Astrocyte of the hippocampus (primary cell): ENCODE results near the gene ESF1.
"Not testable (repeated sequence)": the region's sequence is repeated elsewhere in the genome, so short reads cannot be mapped to it uniquely, and the experiment has no call there.

Source experiments
- DNase-seq: peaks from one replicate; pipeline ENCODE4 v3.0.0; 2011; ENCODE audit warnings: low read depth, low spot score

Gene ESF1

GRCh38 chr20:13788167-13788834, 3.6 kb upstream of the ESF1 start:
- peak; percentile 73 for DNase-seq

- DNase-seq = no peak
Observed at GRCh38 chr20:13786143-13786828, 1.6 kb upstream of the ESF1 start.

GRCh38 chr20:13784271-13784892, 337 bp downstream of the ESF1 start:
- DNase-seq = no peak

- no peak for DNase-seq
Observed at GRCh38 chr20:13783528-13783927, 1.2 kb downstream of the ESF1 start.

GRCh38 chr20:13778827-13779226, 5.9 kb downstream of the ESF1 start:
- no peak for DNase-seq

- peak; percentile 42 for DNase-seq
Observed at GRCh38 chr20:13777171-13777601, 7.5 kb downstream of the ESF1 start.

GRCh38 chr20:13775867-13776266, 8.9 kb downstream of the ESF1 start:
- DNase-seq = no peak

GRCh38 chr20:13772529-13772928, 12.2 kb downstream of the ESF1 start:
- DNase-seq = no peak

- DNase-seq = no peak
Observed at GRCh38 chr20:13771853-13772453, 12.8 kb downstream of the ESF1 start.

GRCh38 chr20:13770141-13770540, 14.6 kb downstream of the ESF1 start:
- no peak for DNase-seq

GRCh38 chr20:13765868-13766416, 18.8 kb downstream of the ESF1 start:
- no peak for DNase-seq

- DNase-seq = no peak
Observed at GRCh38 chr20:13765299-13765698, 19.4 kb downstream of the ESF1 start.

- DNase-seq = not testable (repeated sequence)
Observed at GRCh38 chr20:13760451-13760946, 24.2 kb downstream of the ESF1 start.

GRCh38 chr20:13758884-13759283, 25.8 kb downstream of the ESF1 start:
- DNase-seq = no peak

GRCh38 chr20:13756551-13756950, 28.2 kb downstream of the ESF1 start:
- no peak for DNase-seq

- no peak for DNase-seq
Observed at GRCh38 chr20:13755809-13756208, 28.9 kb downstream of the ESF1 start.

GRCh38 chr20:13753436-13754036, 31.2 kb downstream of the ESF1 start:
- no peak for DNase-seq

- DNase-seq = no peak
Observed at GRCh38 chr20:13749811-13750210, 34.9 kb downstream of the ESF1 start.

GRCh38 chr20:13745784-13746183, 38.9 kb downstream of the ESF1 start:
- no peak for DNase-seq

GRCh38 chr20:13744352-13744751, 40.4 kb downstream of the ESF1 start:
- DNase-seq = no peak

GRCh38 chr20:13741879-13742278, 42.8 kb downstream of the ESF1 start:
- no peak for DNase-seq
